Activated CD4-positive, CD25-positive, alpha-beta regulatory T cell (primary cell): ENCODE results near the gene DDX39A.

Experiments
- DNase-seq, 4 experiments: peaks; one replicate each; lab custom pipeline; 2025; lab: John Stamatoyannopoulos, UW

Gene DDX39A

GRCh38 chr19:14363183-14364097 lies 55.7 kb downstream of the DDX39A start:
- DNase-seq, result peak in 3 of 4 experiments; percentile 19 to 32 (median 27)

GRCh38 chr19:14361824-14362223 lies 57.3 kb downstream of the DDX39A start:
- DNase-seq, result no peak
